Naive thymus-derived CD4-positive, alpha-beta T cell (primary cell): Measurements from ENCODE around the gene RIT2. TPM values are rescaled to one million over a fixed set of nuclear protein-coding genes. Genes with fewer than 3 reads are reported as not detected.

ENCODE experiments used
- ATAC-seq: fragments of 150-1000 bp; cut with Tn5 transposase; 2 replicates; pipeline ENCODE4 v1.10.0; 2021; ENCODE audit warnings: mild to moderate bottlenecking, moderate library complexity
- CTCF ChIA-PET: fragments of 350-600 bp; sonication (Branson Sonifier 250); formaldehyde crosslinking; loops from one replicate; lab custom pipeline; 2021; ENCODE audit warnings: antibody characterized with exemption; lab: Charles Lee
- POLR2A ChIA-PET: fragments of 350-600 bp; sonication (Branson Sonifier 250); formaldehyde crosslinking; loops from one replicate; lab custom pipeline; 2021; ENCODE audit warnings: antibody characterized with exemption, inconsistent platforms; lab: Charles Lee
- DNase-seq, 9 donors: peaks; one replicate each; pipeline versions ENCODE4 v3.0.0 to v3.0.0-alpha.2; 2020 to 2022; ENCODE audit warnings: mixed read lengths in 1 of 9
- H3K27ac ChIP-seq: one replicate; pipeline ENCODE4 v1.7.0; 2013; ENCODE audit warnings: mild to moderate bottlenecking, low read depth, low read length, moderate library complexity
- H3K27me3 ChIP-seq, 2 donors: one replicate each; pipeline ENCODE4 v1.7.0; 2013; ENCODE audit warnings: low read length in 2 of 2, mild to moderate bottlenecking in 2 of 2, moderate library complexity in 2 of 2; ENCODE audit not compliant: control insufficient read depth in 2 of 2, insufficient read depth in 2 of 2
- H3K36me3 ChIP-seq, 3 experiments: 1 replicate in 2 of 3; 2 replicates in 1 of 3; pipeline ENCODE4 v1.7.0; 2013; ENCODE audit warnings: low read length in 3 of 3, mild to moderate bottlenecking in 3 of 3, moderate library complexity in 1 of 3; ENCODE audit not compliant: insufficient read depth in 3 of 3, control insufficient read depth in 2 of 3
- H3K4me1 ChIP-seq, 2 donors: one replicate each; pipeline ENCODE4 v1.7.0; 2013; ENCODE audit warnings: low read length in 2 of 2, mild to moderate bottlenecking in 2 of 2, moderate library complexity in 1 of 2; ENCODE audit not compliant: control insufficient read depth in 2 of 2, insufficient read depth in 2 of 2
- H3K4me3 ChIP-seq: 2 replicates; pipeline ENCODE4 v1.7.0; 2013; ENCODE audit warnings: mild to moderate bottlenecking, low read length
- H3K9me3 ChIP-seq, 3 experiments: 1 replicate in 2 of 3; 2 replicates in 1 of 3; pipeline ENCODE4 v1.7.0; 2013; ENCODE audit warnings: low read length in 3 of 3; ENCODE audit not compliant: control insufficient read depth in 2 of 3
- H3K27ac Mint-ChIP-seq, 9 donors: one replicate each; pipeline ENCODE4 v1.8.0; 2020 to 2022; ENCODE audit warnings: mixed read lengths in 9 of 9, mild to moderate bottlenecking in 8 of 9, moderate library complexity in 5 of 9, inconsistent platforms in 2 of 9
- H3K27me3 Mint-ChIP-seq, 5 donors: one replicate each; pipeline ENCODE4 v1.8.0; 2021 to 2022; ENCODE audit warnings: mixed read lengths in 5 of 5, mild to moderate bottlenecking in 1 of 5
- H3K36me3 Mint-ChIP-seq, 5 donors: one replicate each; pipeline ENCODE4 v1.8.0; 2020 to 2022; ENCODE audit warnings: mixed read lengths in 5 of 5, mild to moderate bottlenecking in 3 of 5, inconsistent platforms in 1 of 5
- H3K4me1 Mint-ChIP-seq, 7 donors: one replicate each; pipeline ENCODE4 v1.8.0; 2020 to 2022; ENCODE audit warnings: mixed read lengths in 7 of 7, mild to moderate bottlenecking in 3 of 7, inconsistent platforms in 1 of 7
- H3K4me3 Mint-ChIP-seq, 10 donors: one replicate each; pipeline ENCODE4 v1.8.0; 2020 to 2022; ENCODE audit warnings: mild to moderate bottlenecking in 10 of 10, mixed read lengths in 10 of 10, moderate library complexity in 6 of 10, inconsistent platforms in 2 of 10
- H3K9me3 Mint-ChIP-seq, 11 donors: one replicate each; pipeline ENCODE4 v1.8.0; 2020 to 2022; ENCODE audit warnings: mixed read lengths in 11 of 11, mild to moderate bottlenecking in 4 of 11, inconsistent platforms in 1 of 11, moderate library complexity in 1 of 11
- intact Hi-C, 2 donors: fragments of 100-400 bp; cut with micrococcal nuclease; formaldehyde crosslinking; loops; one replicate each; pipeline ENCODE4 v1.15.1; 2023
- polyA plus RNA-seq, 2 donors: library from polyadenylated mRNA; unstranded; fragments of 300-500 nt; fragmentation: Illumina TruSeq; gene quantifications; one replicate each; pipeline ENCODE4 v1.2.3, GENCODE V29; 2021
- total RNA-seq, 6 experiments: library from RNA in 5 of 6; stranded (reverse) in 5 of 6; gene quantifications; 1 replicate in 5 of 6; 2 replicates in 1 of 6; pipeline ENCODE4 v1.2.3 and lab custom pipeline; 2021 to 2026

Gene RIT2
- total and polyA plus RNA-seq, 7 experiments from 2014 or later = not detected

GRCh38 chr18:42909095-42909494 lies 206.4 kb downstream of the RIT2 start:
- H3K9me3 ChIP-seq = no peaks in the 10 kb centered on the region
- no peak overlapping the region for H3K27ac Mint-ChIP-seq
- no peaks in the 10 kb centered on the region for H3K4me1 ChIP-seq
- ChIA-PET CTCF (no interaction called here), POLR2A (no interaction called here)
- H3K4me3 Mint-ChIP-seq = no peak overlapping the region
- intact Hi-C loops = no loop called here
- H3K4me1 Mint-ChIP-seq = no peaks in the 10 kb centered on the region
- no peak overlapping the region for H3K4me3 ChIP-seq
- no peaks in the 10 kb centered on the region for H3K27me3 Mint-ChIP-seq
- DNase-seq = no peak
- no peak for ATAC-seq
- H3K9me3 Mint-ChIP-seq = peaks cover 0 to 28% (median 3%) of the 10 kb centered on the region in 11 donors
- no peaks in the 10 kb centered on the region for H3K36me3 Mint-ChIP-seq
- no peak overlapping the region for H3K27ac ChIP-seq
- H3K27me3 ChIP-seq = no peaks in the 10 kb centered on the region
- H3K36me3 ChIP-seq = no peaks in the 10 kb centered on the region

- Mint-ChIP-seq H3K9me3 (peaks cover 0 to 28% (median 3%) of the 10 kb centered on the region in 11 donors), H3K36me3 (no peaks in the 10 kb centered on the region), H3K4me1 (no peaks in the 10 kb centered on the region), H3K27me3 (no peaks in the 10 kb centered on the region), H3K4me3 (no peak overlapping the region), H3K27ac (no peak overlapping the region)
- no peaks in the 10 kb centered on the region for H3K9me3 ChIP-seq
- DNase-seq (no peak), ATAC-seq (no peak)
- H3K36me3 ChIP-seq = no peaks in the 10 kb centered on the region
- ChIA-PET CTCF (no interaction called here), POLR2A (no interaction called here)
- H3K4me3 ChIP-seq = no peak overlapping the region
- H3K27ac ChIP-seq = no peak overlapping the region
- no peaks in the 10 kb centered on the region for H3K27me3 ChIP-seq
- no peaks in the 10 kb centered on the region for H3K4me1 ChIP-seq
- intact Hi-C loops = loop anchor here in 1 of 2 donors (1.0 kb wide), 1 partner anchor 45 kb away; no protein-coding TSS in a partner anchor
Measured at GRCh38 chr18:42906761-42907160, 208.7 kb downstream of the RIT2 start.

GRCh38 chr18:42901161-42901560 lies 214.3 kb downstream of the RIT2 start:
- Mint-ChIP-seq H3K9me3 (peaks cover 0 to 19% (median 3%) of the 10 kb centered on the region in 11 donors), H3K27ac (no peak overlapping the region), H3K4me1 (no peaks in the 10 kb centered on the region), H3K27me3 (no peaks in the 10 kb centered on the region), H3K36me3 (no peaks in the 10 kb centered on the region), H3K4me3 (no peak overlapping the region)
- H3K27me3 ChIP-seq = no peaks in the 10 kb centered on the region
- intact Hi-C loops = no loop called here
- H3K4me1 ChIP-seq = no peaks in the 10 kb centered on the region
- POLR2A ChIA-PET = no interaction called here
- H3K9me3 ChIP-seq = no peaks in the 10 kb centered on the region
- DNase-seq (no peak), ATAC-seq (no peak)
- CTCF ChIA-PET = no interaction called here
- no peak overlapping the region for H3K27ac ChIP-seq
- H3K4me3 ChIP-seq = no peak overlapping the region
- no peaks in the 10 kb centered on the region for H3K36me3 ChIP-seq

GRCh38 chr18:42893977-42894376 lies 221.5 kb downstream of the RIT2 start:
- POLR2A ChIA-PET = no interaction called here

GRCh38 chr18:42892181-42892580 lies 223.3 kb downstream of the RIT2 start:
- POLR2A ChIA-PET = no interaction called here
- DNase-seq = no peak
- Histone ChIP-seq H3K4me1 (no peaks in the 10 kb centered on the region), H3K27ac (no peak overlapping the region), H3K4me3 (no peak overlapping the region), H3K9me3 (no peaks in the 10 kb centered on the region), H3K36me3 (no peaks in the 10 kb centered on the region), H3K27me3 (no peaks in the 10 kb centered on the region)
- Mint-ChIP-seq H3K4me1 (no peaks in the 10 kb centered on the region), H3K9me3 (peaks cover 0 to 11% (median 0%) of the 10 kb centered on the region in 11 donors), H3K27me3 (no peaks in the 10 kb centered on the region), H3K36me3 (no peaks in the 10 kb centered on the region), H3K27ac (no peak overlapping the region), H3K4me3 (no peak overlapping the region)
- intact Hi-C loops = no loop called here
- ATAC-seq = no peak
- CTCF ChIA-PET = no interaction called here

More at GRCh38 chr18:42893977-42894376, 221.5 kb downstream of the RIT2 start:
- H3K36me3 Mint-ChIP-seq = no peaks in the 10 kb centered on the region
- no peak for ATAC-seq
- intact Hi-C loops = no loop called here
- H3K4me3 ChIP-seq = no peak overlapping the region
- no peaks in the 10 kb centered on the region for H3K9me3 ChIP-seq
- no peak overlapping the region for H3K27ac Mint-ChIP-seq
- no peak for DNase-seq
- no peak overlapping the region for H3K27ac ChIP-seq
- H3K36me3 ChIP-seq = no peaks in the 10 kb centered on the region
- no peaks in the 10 kb centered on the region for H3K27me3 Mint-ChIP-seq
- H3K27me3 ChIP-seq = no peaks in the 10 kb centered on the region
- no peak overlapping the region for H3K4me3 Mint-ChIP-seq
- CTCF ChIA-PET = no interaction called here
- no peaks in the 10 kb centered on the region for H3K4me1 ChIP-seq
- peaks cover 0 to 13% (median 2%) of the 10 kb centered on the region in 11 donors for H3K9me3 Mint-ChIP-seq
- no peaks in the 10 kb centered on the region for H3K4me1 Mint-ChIP-seq

- Mint-ChIP-seq H3K27ac (no peak overlapping the region), H3K9me3 (peaks cover 0 to 8% (median 0%) of the 10 kb centered on the region in 11 donors), H3K4me3 (no peak overlapping the region), H3K27me3 (no peaks in the 10 kb centered on the region), H3K4me1 (no peaks in the 10 kb centered on the region), H3K36me3 (no peaks in the 10 kb centered on the region)
- H3K36me3 ChIP-seq = no peaks in the 10 kb centered on the region
- DNase-seq = no peak
- ChIA-PET POLR2A (no interaction called here), CTCF (no interaction called here)
- H3K4me1 ChIP-seq = no peaks in the 10 kb centered on the region
- no peaks in the 10 kb centered on the region for H3K27me3 ChIP-seq
- H3K4me3 ChIP-seq = no peak overlapping the region
- H3K27ac ChIP-seq = no peak overlapping the region
- no peak for ATAC-seq
- H3K9me3 ChIP-seq = no peaks in the 10 kb centered on the region
- intact Hi-C loops = no loop called here
Measured at GRCh38 chr18:42891705-42892104, 223.8 kb downstream of the RIT2 start.

GRCh38 chr18:42883169-42883568 lies 232.3 kb downstream of the RIT2 start:
- POLR2A ChIA-PET = no interaction called here
- no peak overlapping the region for H3K27ac ChIP-seq
- no peaks in the 10 kb centered on the region for H3K36me3 Mint-ChIP-seq
- no peaks in the 10 kb centered on the region for H3K27me3 Mint-ChIP-seq
- no peaks in the 10 kb centered on the region for H3K36me3 ChIP-seq
- no peak for DNase-seq
- intact Hi-C loops = no loop called here
- H3K4me3 Mint-ChIP-seq = no peak overlapping the region
- no peaks in the 10 kb centered on the region for H3K27me3 ChIP-seq
- CTCF ChIA-PET = no interaction called here
- H3K27ac Mint-ChIP-seq = no peak overlapping the region
- ATAC-seq = no peak
- no peaks in the 10 kb centered on the region for H3K4me1 Mint-ChIP-seq
- H3K4me1 ChIP-seq = no peaks in the 10 kb centered on the region
- H3K9me3 ChIP-seq = no peaks in the 10 kb centered on the region
- H3K9me3 Mint-ChIP-seq = peaks cover 2 to 16% (median 7%) of the 10 kb centered on the region in 11 donors
- H3K4me3 ChIP-seq = no peak overlapping the region
